Mammary epithelial cell (primary cell): ENCODE data around the gene GPC6.

ENCODE experiments used
- EZH2 ChIP-seq: IDR thresholded peaks from 2 replicates; pipeline ENCODE4 v1.6.1; 2012; ENCODE audit warnings: low read length, inconsistent platforms, borderline replicate concordance
- TF ChIP-seq, protein P1 (sequence below), 2 donors: IDR thresholded peaks in 1 of 2; conservative IDR thresholded peaks in 1 of 2; 2 replicates each; pipeline ENCODE4 v1.5.1; 2011 to 2012; ENCODE audit warnings: inconsistent platforms in 2 of 2, low read length in 2 of 2, mild to moderate bottlenecking in 2 of 2, control low read depth in 1 of 2, low read depth in 1 of 2; ENCODE audit not compliant: insufficient read depth in 1 of 2; ENCODE audit errors: extremely low read depth in 1 of 2

DNA sequence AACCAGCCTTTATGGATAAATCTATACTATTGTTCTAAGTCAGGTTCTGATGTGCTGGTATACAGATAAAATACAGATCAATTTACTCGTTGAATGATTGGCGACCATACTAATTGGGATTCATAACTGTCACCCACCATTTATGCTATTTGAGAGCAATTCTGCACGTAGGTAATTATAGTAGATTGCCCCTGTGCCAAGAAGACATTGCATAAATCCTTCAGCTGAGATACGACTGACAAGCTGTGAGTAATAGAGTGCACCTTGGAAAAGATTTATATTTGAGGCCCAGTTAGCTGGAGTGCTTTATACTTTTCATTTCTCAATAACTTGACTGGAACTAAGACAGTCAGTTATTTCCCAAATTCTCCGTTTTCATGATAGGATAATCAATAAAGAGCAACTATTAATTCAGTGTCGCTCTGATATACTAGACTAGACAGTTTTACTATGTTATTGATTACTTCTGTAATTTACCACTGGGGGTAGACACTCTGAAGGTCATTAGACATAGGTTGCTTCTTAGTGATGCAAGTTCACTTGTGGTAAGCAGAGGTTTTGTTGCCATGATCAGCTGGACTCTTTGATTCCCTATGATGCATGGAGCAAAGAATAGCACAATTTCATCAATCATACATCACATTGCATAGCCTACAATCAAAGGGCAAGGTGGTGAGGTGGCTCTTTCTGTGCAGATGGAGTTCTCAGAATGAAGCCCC is 536.3 kb downstream of the GPC6 start:
- TF ChIP-seq, protein P1, sequence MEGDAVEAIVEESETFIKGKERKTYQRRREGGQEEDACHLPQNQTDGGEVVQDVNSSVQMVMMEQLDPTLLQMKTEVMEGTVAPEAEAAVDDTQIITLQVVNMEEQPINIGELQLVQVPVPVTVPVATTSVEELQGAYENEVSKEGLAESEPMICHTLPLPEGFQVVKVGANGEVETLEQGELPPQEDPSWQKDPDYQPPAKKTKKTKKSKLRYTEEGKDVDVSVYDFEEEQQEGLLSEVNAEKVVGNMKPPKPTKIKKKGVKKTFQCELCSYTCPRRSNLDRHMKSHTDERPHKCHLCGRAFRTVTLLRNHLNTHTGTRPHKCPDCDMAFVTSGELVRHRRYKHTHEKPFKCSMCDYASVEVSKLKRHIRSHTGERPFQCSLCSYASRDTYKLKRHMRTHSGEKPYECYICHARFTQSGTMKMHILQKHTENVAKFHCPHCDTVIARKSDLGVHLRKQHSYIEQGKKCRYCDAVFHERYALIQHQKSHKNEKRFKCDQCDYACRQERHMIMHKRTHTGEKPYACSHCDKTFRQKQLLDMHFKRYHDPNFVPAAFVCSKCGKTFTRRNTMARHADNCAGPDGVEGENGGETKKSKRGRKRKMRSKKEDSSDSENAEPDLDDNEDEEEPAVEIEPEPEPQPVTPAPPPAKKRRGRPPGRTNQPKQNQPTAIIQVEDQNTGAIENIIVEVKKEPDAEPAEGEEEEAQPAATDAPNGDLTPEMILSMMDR (conservative IDR thresholded peaks at IDR 0.05 in 1 of 2, IDR thresholded peaks at IDR 0.05 in 1 of 2; ENCODE audit: extremely low read depth in 1 of 2, insufficient read depth in 1 of 2, low read depth in 1 of 2, low read length in 2 of 2), result no peak
- TF ChIP-seq EZH2, result no peak
